ENCODE results near the gene TMEM168. TPM values are rescaled to one million over a fixed set of nuclear protein-coding genes. Genes with fewer than 3 reads are reported as not detected.
A peak's percentile ranks its signal among the peaks of the same experiment; 100 is the strongest.

Gene TMEM168
- total RNA-seq, 4 donors from 2014 or later, result 10.3 to 119 (median 52.8) TPM

GRCh38 chr7:112790586-112791003 is 402 bp upstream of the TMEM168 start:
- no peak for DNase-seq
- Histone ChIP-seq H3K27me3 (no peaks in the 10 kb centered on the region), H3K4me1 (peaks cover 4 to 7% of the 10 kb centered on the region in 2 donors), H3K4me3 (peak overlapping the region; percentile 84 to 89), H3K36me3 (no peaks in the 10 kb centered on the region), H3K27ac (peak overlapping the region; percentile 86 to 89), H3K9me3 (no peaks in the 10 kb centered on the region)
- intact Hi-C loops (cut with DNase I; ENCODE audit: low total_unique reads), result no loop called here
- TF ChIP-seq POLR2A (IDR thresholded peaks at IDR 0.05), result no peak
- TF ChIP-seq, protein P1, sequence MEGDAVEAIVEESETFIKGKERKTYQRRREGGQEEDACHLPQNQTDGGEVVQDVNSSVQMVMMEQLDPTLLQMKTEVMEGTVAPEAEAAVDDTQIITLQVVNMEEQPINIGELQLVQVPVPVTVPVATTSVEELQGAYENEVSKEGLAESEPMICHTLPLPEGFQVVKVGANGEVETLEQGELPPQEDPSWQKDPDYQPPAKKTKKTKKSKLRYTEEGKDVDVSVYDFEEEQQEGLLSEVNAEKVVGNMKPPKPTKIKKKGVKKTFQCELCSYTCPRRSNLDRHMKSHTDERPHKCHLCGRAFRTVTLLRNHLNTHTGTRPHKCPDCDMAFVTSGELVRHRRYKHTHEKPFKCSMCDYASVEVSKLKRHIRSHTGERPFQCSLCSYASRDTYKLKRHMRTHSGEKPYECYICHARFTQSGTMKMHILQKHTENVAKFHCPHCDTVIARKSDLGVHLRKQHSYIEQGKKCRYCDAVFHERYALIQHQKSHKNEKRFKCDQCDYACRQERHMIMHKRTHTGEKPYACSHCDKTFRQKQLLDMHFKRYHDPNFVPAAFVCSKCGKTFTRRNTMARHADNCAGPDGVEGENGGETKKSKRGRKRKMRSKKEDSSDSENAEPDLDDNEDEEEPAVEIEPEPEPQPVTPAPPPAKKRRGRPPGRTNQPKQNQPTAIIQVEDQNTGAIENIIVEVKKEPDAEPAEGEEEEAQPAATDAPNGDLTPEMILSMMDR (IDR thresholded peaks at IDR 0.05), result no peak

DNA sequence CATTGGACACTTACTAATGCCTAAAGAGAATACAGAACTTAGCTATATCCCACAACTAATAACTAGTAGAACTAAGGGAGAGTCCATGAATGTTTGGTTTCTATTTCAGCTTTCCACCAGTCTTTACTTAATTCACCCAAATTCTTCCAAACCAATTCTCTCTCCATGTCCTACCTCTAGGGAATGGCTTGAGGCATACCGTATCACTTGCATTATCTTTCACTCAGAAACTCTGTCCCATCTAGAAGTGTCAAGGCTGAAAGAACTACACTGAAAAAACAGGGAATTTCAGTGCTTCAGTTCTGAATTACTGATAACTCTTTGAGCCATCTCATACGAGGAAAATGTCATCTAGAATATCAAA is 758 bp downstream of the TMEM168 start:
- no peaks in the 10 kb centered on the region for H3K27me3 ChIP-seq
- peaks cover 4 to 7% of the 10 kb centered on the region in 2 donors for H3K4me1 ChIP-seq
- H3K36me3 ChIP-seq, result no peaks in the 10 kb centered on the region
- peak overlapping the region; percentile 84 to 89 for H3K4me3 ChIP-seq
- peak overlapping the region; percentile 86 to 89 for H3K27ac ChIP-seq
- TF ChIP-seq POLR2A (IDR thresholded peaks at IDR 0.05), result no peak
- TF ChIP-seq, protein P1 (IDR thresholded peaks at IDR 0.05), result no peak
- DNase-seq, result no peak
- no peaks in the 10 kb centered on the region for H3K9me3 ChIP-seq
- intact Hi-C loops (cut with DNase I; ENCODE audit: low total_unique reads), result no loop called here

DNA sequence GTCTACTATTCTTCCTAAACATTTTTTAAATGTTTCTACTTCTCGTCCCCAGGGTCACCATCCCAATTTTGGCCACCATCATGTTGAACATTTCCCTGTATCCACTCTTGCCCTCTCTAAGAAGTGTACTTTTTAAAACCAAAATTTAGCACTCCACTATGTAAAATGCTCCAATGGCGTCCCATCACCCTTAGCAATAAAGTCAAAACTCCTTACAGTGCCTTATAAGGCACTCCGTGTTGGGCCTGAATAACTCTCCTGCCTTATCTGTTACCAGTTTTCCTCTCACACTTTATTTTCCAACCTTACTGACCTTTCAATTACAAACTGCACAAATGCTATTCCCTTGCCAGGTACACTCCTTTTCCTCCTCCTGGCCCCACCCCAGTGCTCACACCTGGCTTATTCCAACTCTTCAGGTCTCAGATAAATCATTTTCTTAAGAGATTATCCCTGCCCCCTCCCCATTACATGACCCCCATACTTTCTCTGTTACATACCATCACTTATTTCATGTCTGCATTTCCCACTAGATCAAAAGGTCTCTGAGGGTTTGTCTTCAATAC is 1.3 kb downstream of the TMEM168 start:
- TF ChIP-seq, protein P1 (IDR thresholded peaks at IDR 0.05), result no peak
- TF ChIP-seq POLR2A (IDR thresholded peaks at IDR 0.05), result no peak
- Histone ChIP-seq H3K4me1 (peaks cover 4 to 7% of the 10 kb centered on the region in 2 donors), H3K9me3 (no peaks in the 10 kb centered on the region), H3K4me3 (peak overlapping the region; percentile 84 to 89), H3K27me3 (no peaks in the 10 kb centered on the region), H3K27ac (peak overlapping the region in 1 of 2 donors; percentile 86), H3K36me3 (no peaks in the 10 kb centered on the region)
- DNase-seq, result no peak
- intact Hi-C loops (cut with DNase I; ENCODE audit: low total_unique reads), result no loop called here

GRCh38 chr7:112784603-112785002 is 5.6 kb downstream of the TMEM168 start:
- no peak overlapping the region for H3K27ac ChIP-seq
- DNase-seq, result no peak
- intact Hi-C loops (cut with DNase I; ENCODE audit: low total_unique reads), result no loop called here
- H3K36me3 ChIP-seq, result no peaks in the 10 kb centered on the region
- H3K4me1 ChIP-seq, result peaks cover 4 to 7% of the 10 kb centered on the region in 2 donors
- no peaks in the 10 kb centered on the region for H3K27me3 ChIP-seq
- H3K9me3 ChIP-seq, result no peaks in the 10 kb centered on the region
- TF ChIP-seq, protein P1 (IDR thresholded peaks at IDR 0.05), result no peak
- TF ChIP-seq POLR2A (IDR thresholded peaks at IDR 0.05), result no peak
- no peak overlapping the region for H3K4me3 ChIP-seq

DNA sequence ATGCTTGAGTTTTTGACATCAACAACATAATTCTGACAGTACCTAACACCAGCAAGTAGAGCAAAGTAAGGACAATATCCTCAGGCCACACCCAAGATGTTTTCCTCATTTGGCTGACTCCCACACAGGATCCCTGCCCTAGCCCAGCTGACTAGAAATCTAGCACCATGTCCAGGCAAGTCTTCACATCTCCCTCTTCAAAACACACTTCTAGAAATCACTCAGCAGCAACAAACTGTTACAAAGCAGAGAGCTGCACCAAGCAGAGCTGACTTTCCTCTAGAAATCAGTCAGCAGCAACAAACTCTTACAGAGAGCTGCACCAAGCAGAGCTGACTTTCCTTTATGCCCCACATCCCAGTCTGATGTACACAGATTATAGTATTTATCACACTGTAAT is 7.7 kb downstream of the TMEM168 start:
- no peaks in the 10 kb centered on the region for H3K9me3 ChIP-seq
- no peak for DNase-seq
- intact Hi-C loops (cut with DNase I; ENCODE audit: low total_unique reads), result no loop called here
- TF ChIP-seq, protein P1 (IDR thresholded peaks at IDR 0.05), result no peak
- TF ChIP-seq POLR2A (IDR thresholded peaks at IDR 0.05), result no peak
- H3K27ac ChIP-seq, result no peak overlapping the region
- H3K4me3 ChIP-seq, result no peak overlapping the region
- no peaks in the 10 kb centered on the region for H3K36me3 ChIP-seq
- H3K4me1 ChIP-seq, result no peaks in the 10 kb centered on the region
- H3K27me3 ChIP-seq, result no peaks in the 10 kb centered on the region

Measured in uterus (tissue), 4 donors.